Mesenchymal stem cell (in vitro differentiated cells and primary cell): Measurements from ENCODE around the gene GDPD1.
A peak's percentile ranks its signal among the peaks of the same experiment; 100 is the strongest.
"Not testable (repeated sequence)": the region's sequence is repeated elsewhere in the genome, so short reads cannot be mapped to it uniquely, and the experiment has no call there.

Experiments
- DNase-seq: peaks from one replicate; pipeline ENCODE4 v3.0.0-alpha.2; 2013
- H2AFZ ChIP-seq: one replicate; pipeline ENCODE4 v1.6.1; 2013; ENCODE audit warnings: low read depth, mild to moderate bottlenecking, control low read depth, inconsistent platforms, low read length, moderate library complexity
- H2AK5ac ChIP-seq: 2 replicates; pipeline ENCODE4 v1.6.1; 2013; ENCODE audit warnings: low read length, moderate library complexity, mild to moderate bottlenecking, inconsistent platforms; ENCODE audit not compliant: severe bottlenecking
- H2BK120ac ChIP-seq: one replicate; pipeline ENCODE4 v1.6.1; 2013; ENCODE audit warnings: low read depth, mild to moderate bottlenecking, inconsistent platforms, low read length, moderate library complexity
- H2BK12ac ChIP-seq, 2 experiments: one replicate each; pipeline ENCODE4 v1.6.1; 2013; ENCODE audit warnings: inconsistent platforms in 2 of 2, low read length in 2 of 2, mild to moderate bottlenecking in 2 of 2, moderate library complexity in 2 of 2, control low read depth in 1 of 2
- H2BK15ac ChIP-seq: one replicate; pipeline ENCODE4 v1.6.1; 2013; ENCODE audit warnings: mild to moderate bottlenecking, low read depth, inconsistent platforms; ENCODE audit not compliant: poor library complexity, severe bottlenecking
- H2BK5ac ChIP-seq: 2 replicates; pipeline ENCODE4 v1.6.1; 2013; ENCODE audit warnings: low read depth, mild to moderate bottlenecking, low read length, control low read depth, inconsistent platforms; ENCODE audit not compliant: poor library complexity, severe bottlenecking
- H3K14ac ChIP-seq, 2 experiments: one replicate each; pipeline ENCODE4 v1.6.1; 2013; ENCODE audit warnings: inconsistent platforms in 2 of 2, low read length in 2 of 2, control low read depth in 1 of 2, mild to moderate bottlenecking in 1 of 2, moderate library complexity in 1 of 2
- H3K18ac ChIP-seq, 2 experiments: one replicate each; pipeline ENCODE4 v1.6.1; 2013; ENCODE audit warnings: inconsistent platforms in 2 of 2, low read length in 2 of 2, control low read depth in 1 of 2, low read depth in 1 of 2, mild to moderate bottlenecking in 1 of 2
- H3K23ac ChIP-seq, 2 experiments: one replicate each; pipeline ENCODE4 v1.6.1; 2013; ENCODE audit warnings: inconsistent platforms in 2 of 2, low read length in 2 of 2, mild to moderate bottlenecking in 2 of 2, moderate library complexity in 2 of 2, control low read depth in 1 of 2
- H3K27ac ChIP-seq: 2 replicates; pipeline ENCODE4 v1.5.1; 2013; ENCODE audit warnings: mild to moderate bottlenecking, moderate library complexity, low read length, control low read depth, inconsistent platforms; ENCODE audit not compliant: poor library complexity, severe bottlenecking
- H3K27me3 ChIP-seq, 2 experiments: 2 replicates each; pipeline versions ENCODE4 v1.6.1 to v1.7.0; 2013; ENCODE audit warnings: low read length in 2 of 2, mild to moderate bottlenecking in 2 of 2, moderate library complexity in 2 of 2, control low read depth in 1 of 2, inconsistent platforms in 1 of 2; ENCODE audit not compliant: control insufficient read depth in 1 of 2, insufficient read depth in 1 of 2
- H3K36me3 ChIP-seq, 2 experiments: 2 replicates each; pipeline versions ENCODE4 v1.6.1 to v1.7.0; 2013; ENCODE audit warnings: low read length in 2 of 2, control low read depth in 1 of 2, inconsistent platforms in 1 of 2, low read depth in 1 of 2, mild to moderate bottlenecking in 1 of 2; ENCODE audit not compliant: insufficient read depth in 2 of 2, control insufficient read depth in 1 of 2
- H3K4ac ChIP-seq, 2 experiments: one replicate each; pipeline ENCODE4 v1.6.1; 2013; ENCODE audit warnings: inconsistent platforms in 2 of 2, low read length in 2 of 2, mild to moderate bottlenecking in 2 of 2, moderate library complexity in 2 of 2, control low read depth in 1 of 2, low read depth in 1 of 2
- H3K4me1 ChIP-seq: 2 replicates; pipeline ENCODE4 v1.6.1; 2013; ENCODE audit warnings: low read depth, low read length, control low read depth; ENCODE audit not compliant: control insufficient read depth, insufficient read depth
- H3K4me2 ChIP-seq: 2 replicates; pipeline ENCODE4 v1.6.1; 2013; ENCODE audit warnings: low read length, mild to moderate bottlenecking, inconsistent platforms; ENCODE audit not compliant: poor library complexity, severe bottlenecking
- H3K4me3 ChIP-seq, 2 experiments: 2 replicates each; pipeline versions ENCODE4 v1.5.1 to v1.7.0; 2013; ENCODE audit warnings: low read length in 2 of 2, mild to moderate bottlenecking in 2 of 2, control low read depth in 1 of 2, low read depth in 1 of 2; ENCODE audit not compliant: insufficient read depth in 1 of 2
- H3K79me1 ChIP-seq: replicated peaks from 2 replicates; pipeline ENCODE4 v1.6.1; 2013; ENCODE audit warnings: mild to moderate bottlenecking, control low read depth, low read length, inconsistent platforms; ENCODE audit not compliant: poor library complexity, severe bottlenecking
- H3K9ac ChIP-seq: 2 replicates; pipeline ENCODE4 v1.7.0; 2013; ENCODE audit warnings: mild to moderate bottlenecking, low read length, moderate library complexity
- H3K9me3 ChIP-seq: 2 replicates; pipeline ENCODE4 v1.7.0; 2013; ENCODE audit warnings: mild to moderate bottlenecking, low read length; ENCODE audit not compliant: control insufficient read depth
- H4K8ac ChIP-seq: one replicate; pipeline ENCODE4 v1.6.1; 2013; ENCODE audit warnings: inconsistent platforms, mild to moderate bottlenecking, low read length, moderate library complexity
- H4K91ac ChIP-seq: one replicate; pipeline ENCODE4 v1.6.1; 2013; ENCODE audit warnings: mild to moderate bottlenecking, low read length, inconsistent platforms
- WGBS: methylation state at CpG from one replicate; pipeline ENCODE4 v1.1.7; 2013; ENCODE audit warnings: mixed read lengths; 5-methylcytosine and 5-hydroxymethylcytosine counted together

The GDPD1 gene

DNA sequence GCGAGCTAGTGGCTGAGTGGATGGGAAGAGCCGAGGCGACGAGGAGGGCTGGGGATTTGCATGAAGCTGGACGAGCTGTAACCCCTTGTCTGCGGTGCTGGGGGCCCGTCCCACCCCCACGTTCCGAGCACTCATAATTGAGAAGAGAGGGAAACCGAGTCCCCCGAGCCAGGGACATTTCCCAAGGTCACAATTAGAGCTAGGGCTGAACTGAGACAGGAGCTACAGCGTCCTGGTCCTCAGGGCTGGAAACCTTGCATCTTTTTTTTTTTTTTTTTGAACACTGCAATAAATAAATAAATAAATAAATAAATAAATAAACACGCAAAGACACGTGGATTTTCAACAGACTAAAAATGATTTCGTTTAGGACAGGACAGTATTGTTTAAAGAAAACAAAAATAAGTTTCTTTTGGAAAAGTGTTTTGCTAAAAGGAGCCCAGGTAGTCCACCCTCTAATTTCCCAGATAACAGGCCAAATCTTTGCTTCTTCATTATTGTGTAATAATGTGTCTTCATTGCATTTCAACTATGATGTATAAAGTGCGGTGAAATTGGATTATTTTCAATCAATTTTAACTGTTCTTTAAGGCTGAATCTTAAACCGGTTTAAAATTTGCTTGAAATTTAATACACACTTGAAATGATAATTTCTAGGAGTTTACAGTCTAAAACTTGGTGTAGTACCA lies 992 bp downstream of the GDPD1 start:
- Histone ChIP-seq H3K36me3 (no peaks in the 10 kb centered on the region), H3K4me1 (no peaks in the 10 kb centered on the region), H3K9me3 (no peaks in the 10 kb centered on the region), H3K4me2 (peak overlapping the region; percentile 72), H3K18ac (peak overlapping the region in 1 of 2 experiments; percentile 55), H3K9ac (peak overlapping the region; percentile 87), H3K27me3 (no peaks in the 10 kb centered on the region), H4K91ac (no peak overlapping the region), H2BK5ac (no peak overlapping the region), H3K14ac (peak overlapping the region in 1 of 2 experiments; percentile 61), H2AFZ (peak overlapping the region; percentile 83), H3K4ac (peak overlapping the region in 1 of 2 experiments; percentile 11), H3K23ac (no peak overlapping the region), H2AK5ac (no peak overlapping the region), H2BK120ac (no peak overlapping the region), H4K8ac (peak overlapping the region; percentile 35), H2BK12ac (no peak overlapping the region), H3K27ac (no peak overlapping the region), H2BK15ac (no peak overlapping the region), H3K4me3 (peak overlapping the region; percentile 64 to 94), H3K79me1 (peaks cover 7% of the 10 kb centered on the region)
- no peak for DNase-seq
- WGBS, result 10% methylated on average over 12 of the region's 17 CpGs

DNA sequence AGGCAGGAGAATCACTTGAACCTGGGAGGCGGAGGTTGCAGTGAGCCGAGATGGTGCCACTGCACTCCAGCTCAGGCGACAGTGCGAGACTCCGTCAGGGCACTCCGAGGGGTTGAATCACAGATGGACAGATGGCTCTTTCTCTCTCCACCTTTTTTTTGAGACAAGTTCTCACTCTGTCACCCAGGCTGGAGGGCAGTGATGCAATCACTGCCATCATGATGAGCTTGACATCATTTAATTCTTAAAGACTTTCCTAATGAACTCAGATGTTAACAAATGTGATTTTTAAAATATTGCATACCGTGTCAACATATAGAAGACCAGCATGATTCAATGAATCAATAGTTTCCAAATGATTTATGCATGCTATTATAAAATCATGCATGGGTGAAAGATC lies 3.5 kb downstream of the GDPD1 start:
- no peak for DNase-seq
- Histone ChIP-seq H3K4me3 (no peak overlapping the region), H2BK120ac (no peak overlapping the region), H2BK15ac (no peak overlapping the region), H3K4me2 (no peak overlapping the region), H3K9me3 (no peaks in the 10 kb centered on the region), H3K27me3 (no peaks in the 10 kb centered on the region), H4K8ac (no peak overlapping the region), H2AFZ (no peak overlapping the region), H3K27ac (no peak overlapping the region), H2BK5ac (no peak overlapping the region), H3K4ac (no peak overlapping the region), H4K91ac (no peak overlapping the region), H2BK12ac (no peak overlapping the region), H3K79me1 (peaks cover 7% of the 10 kb centered on the region), H3K14ac (no peak overlapping the region), H3K18ac (no peak overlapping the region), H3K23ac (no peak overlapping the region), H2AK5ac (no peak overlapping the region), H3K9ac (no peak overlapping the region), H3K36me3 (no peaks in the 10 kb centered on the region), H3K4me1 (no peaks in the 10 kb centered on the region)
- WGBS, result 97% methylated on average over 6 of the region's 7 CpGs

DNA sequence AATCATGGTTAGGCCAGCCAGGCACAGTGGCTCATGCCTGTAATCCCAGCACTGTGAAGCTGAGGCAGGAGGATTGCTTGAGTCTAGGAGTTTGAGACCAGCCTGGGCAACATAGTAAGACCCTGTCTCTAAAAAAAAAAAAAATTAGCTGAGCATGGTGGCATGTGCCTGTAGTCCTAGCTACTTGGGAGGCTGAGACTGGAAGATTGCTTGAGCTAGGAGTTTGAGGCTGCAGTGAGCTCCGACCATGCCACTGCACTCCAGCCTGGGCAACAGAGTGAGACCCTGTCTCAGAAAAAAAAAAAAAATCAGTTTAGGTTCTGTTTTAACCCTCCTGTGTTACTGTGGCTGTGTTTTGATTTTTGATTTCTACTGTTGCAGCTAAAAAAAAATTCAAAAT lies 8.3 kb downstream of the GDPD1 start:
- H2BK15ac ChIP-seq, result not testable (repeated sequence)

DNA sequence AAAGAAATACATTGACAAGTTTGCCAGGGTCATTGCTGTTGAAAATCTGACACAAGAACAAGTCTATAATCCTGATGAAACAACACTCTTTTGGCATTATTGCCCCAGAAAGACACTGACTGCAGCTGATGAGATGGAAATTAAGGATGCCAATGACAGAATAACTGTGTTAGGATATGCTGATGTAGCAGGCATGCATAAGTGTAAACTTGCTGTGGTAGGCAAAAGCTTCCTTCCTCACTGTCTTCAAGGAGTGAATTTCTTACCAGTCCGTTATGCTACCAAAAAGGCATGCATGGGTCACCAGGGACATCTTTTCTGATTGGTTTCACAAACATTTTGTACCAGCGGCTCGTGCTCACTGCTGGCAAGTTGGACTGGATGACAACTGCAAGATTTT lies 10.5 kb downstream of the GDPD1 start:
- Histone ChIP-seq H3K4ac (no peak overlapping the region), H3K4me2 (no peak overlapping the region), H4K91ac (no peak overlapping the region), H3K27ac (no peak overlapping the region), H3K4me3 (no peak overlapping the region), H3K23ac (no peak overlapping the region), H2AK5ac (no peak overlapping the region), H3K27me3 (no peaks in the 10 kb centered on the region), H2BK15ac (no peak overlapping the region), H3K14ac (no peak overlapping the region), H3K79me1 (no peaks in the 10 kb centered on the region), H2AFZ (no peak overlapping the region), H2BK120ac (no peak overlapping the region), H2BK5ac (no peak overlapping the region), H4K8ac (no peak overlapping the region), H3K9me3 (no peaks in the 10 kb centered on the region), H3K18ac (no peak overlapping the region), H3K4me1 (no peaks in the 10 kb centered on the region), H3K9ac (no peak overlapping the region), H3K36me3 (no peaks in the 10 kb centered on the region), H2BK12ac (no peak overlapping the region)
- WGBS, result 91% methylated on average over 3 of the region's 3 CpGs
- no peak for DNase-seq

More for the DNA sequence above, 8.3 kb downstream of the GDPD1 start:
- not testable (repeated sequence) for H3K27me3 ChIP-seq, H3K9me3 ChIP-seq, H3K36me3 ChIP-seq, H3K4ac ChIP-seq, H2AK5ac ChIP-seq, H3K4me3 ChIP-seq, H2AFZ ChIP-seq, H2BK120ac ChIP-seq, H4K8ac ChIP-seq, H2BK5ac ChIP-seq, H4K91ac ChIP-seq, H3K14ac ChIP-seq, H3K79me1 ChIP-seq, H3K4me2 ChIP-seq, H3K18ac ChIP-seq, H3K27ac ChIP-seq, H3K23ac ChIP-seq, H3K9ac ChIP-seq, H3K4me1 ChIP-seq, DNase-seq, H2BK12ac ChIP-seq
- WGBS, result 100% methylated on average over 1 of the region's 1 CpG
